H1 (cell line): ENCODE data around the gene CRYBB3. TPM values are rescaled to one million over a fixed set of nuclear protein-coding genes. Genes with fewer than 3 reads are reported as not detected.

Experiments used
- CTCF ChIA-PET: fragments of 300-600 bp; sonication (Branson Sonifier 250); formaldehyde crosslinking; loops from one replicate; lab custom pipeline; 2021; ENCODE audit not compliant: partially characterized antibody; lab: Charles Lee
- POLR2A ChIA-PET: fragments of 300-600 bp; sonication (Branson Sonifier 250); formaldehyde crosslinking; loops from one replicate; lab custom pipeline; 2021; ENCODE audit warnings: inconsistent platforms; ENCODE audit not compliant: partially characterized antibody; lab: Charles Lee
- DNase-seq, 2 experiments: peaks; one replicate each; pipeline versions ENCODE4 v3.0.0 to v3.0.0-alpha.2; 2010 to 2022; ENCODE audit warnings: low spot score in 2 of 2, low read depth in 1 of 2, mixed read lengths in 1 of 2
- FAIRE-seq: peaks from 2 replicates; lab custom pipeline; 2011; peaks lifted over from hg19 to GRCh38; lab: Jason Lieb, UNC
- H2AFZ ChIP-seq: 2 replicates; pipeline ENCODE4 v1.8.1; 2012; ENCODE audit warnings: low read length, inconsistent platforms
- H2AK5ac ChIP-seq: 2 replicates; pipeline ENCODE4 v1.6.1; 2013; ENCODE audit warnings: low read depth, low read length
- H2BK120ac ChIP-seq: replicated peaks from 2 replicates; pipeline ENCODE3; 2013; ENCODE audit warnings: low read depth, low read length, inconsistent platforms
- H2BK12ac ChIP-seq: 2 replicates; pipeline ENCODE4 v1.6.1; 2013; ENCODE audit warnings: low read depth, low read length
- H2BK15ac ChIP-seq: 2 replicates; pipeline ENCODE4 v1.6.1; 2013; ENCODE audit warnings: low read length
- H2BK20ac ChIP-seq: 2 replicates; pipeline ENCODE4 v1.6.1; 2013; ENCODE audit warnings: low read length
- H2BK5ac ChIP-seq: 2 replicates; pipeline ENCODE4 v1.6.1; 2013; ENCODE audit warnings: low read depth, low read length
- H3K14ac ChIP-seq: 2 replicates; pipeline ENCODE4 v1.6.1; 2013; ENCODE audit warnings: inconsistent platforms; ENCODE audit not compliant: insufficient read length
- H3K18ac ChIP-seq: 2 replicates; pipeline ENCODE4 v1.6.1; 2013; ENCODE audit warnings: low read length; ENCODE audit errors: extremely low read depth
- H3K23ac ChIP-seq: 2 replicates; pipeline ENCODE4 v1.6.1; 2013; ENCODE audit warnings: inconsistent platforms; ENCODE audit not compliant: insufficient read length
- H3K23me2 ChIP-seq: 2 replicates; pipeline ENCODE4 v1.6.1; 2013; ENCODE audit warnings: low read depth, low read length
- H3K27ac ChIP-seq: 2 replicates; pipeline ENCODE4 v1.6.1; 2011; ENCODE audit warnings: low read depth, low read length, inconsistent platforms
- H3K27me3 ChIP-seq, 4 experiments: replicated peaks in 1 of 4; 1 replicate in 1 of 4; 2 replicates in 3 of 4; pipeline versions ENCODE4 v1.6.1 to v1.8.1; 2011 to 2013; ENCODE audit warnings: low read length in 3 of 4, mild to moderate bottlenecking in 3 of 4, inconsistent platforms in 2 of 4, mixed read lengths in 2 of 4, moderate library complexity in 1 of 4; ENCODE audit not compliant: control insufficient read depth in 3 of 4, insufficient read depth in 3 of 4; ENCODE audit errors: extremely low read depth in 1 of 4
- H3K36me3 ChIP-seq, 4 experiments: 2 replicates each; pipeline versions ENCODE4 v1.6.1 to v1.8.1; 2011 to 2013; ENCODE audit warnings: mild to moderate bottlenecking in 4 of 4, low read length in 3 of 4, moderate library complexity in 2 of 4, control low read depth in 1 of 4, inconsistent platforms in 1 of 4; ENCODE audit not compliant: insufficient read depth in 4 of 4, control insufficient read depth in 2 of 4
- H3K4ac ChIP-seq: replicated peaks from 2 replicates; pipeline ENCODE3; 2013; ENCODE audit warnings: low read length, low read depth, mixed read lengths, inconsistent platforms; ENCODE audit not compliant: insufficient read length
- H3K4me1 ChIP-seq, 4 experiments: replicated peaks in 1 of 4; 1 replicate in 1 of 4; 2 replicates in 3 of 4; pipeline versions ENCODE4 v1.6.1 to v1.8.1; 2011 to 2013; ENCODE audit warnings: low read length in 3 of 4, inconsistent platforms in 2 of 4, mixed read lengths in 1 of 4; ENCODE audit not compliant: insufficient read depth in 4 of 4, control insufficient read depth in 3 of 4
- H3K4me2 ChIP-seq, 2 experiments: 2 replicates each; pipeline versions ENCODE4 v1.6.1 to v1.8.1; 2011 to 2013; ENCODE audit warnings: low read depth in 2 of 2, low read length in 2 of 2, control low read depth in 1 of 2, inconsistent platforms in 1 of 2, mild to moderate bottlenecking in 1 of 2; ENCODE audit not compliant: insufficient read depth in 1 of 2
- H3K4me3 ChIP-seq, 4 experiments: fragments of 200-600, 300-600 bp in 1 of 4; sonication (generic), shearing (Covaris generic), sonication (Bioruptor Twin) in 1 of 4; 2 replicates each; pipeline versions ENCODE4 v1.5.1 to v1.8.1; 2011 to 2016; ENCODE audit warnings: low read length in 4 of 4, low read depth in 3 of 4, control low read depth in 2 of 4, inconsistent platforms in 2 of 4, mild to moderate bottlenecking in 2 of 4, mixed read lengths in 1 of 4, moderate library complexity in 1 of 4; ENCODE audit not compliant: insufficient read depth in 2 of 4; ENCODE audit errors: extremely low read depth in 1 of 4
- H3K56ac ChIP-seq: replicated peaks from 2 replicates; pipeline ENCODE3; 2013; ENCODE audit warnings: low read depth, mild to moderate bottlenecking, mixed read lengths, low read length, inconsistent platforms; ENCODE audit not compliant: insufficient read length
- H3K79me1 ChIP-seq: 2 replicates; pipeline ENCODE4 v1.6.1; 2013; ENCODE audit warnings: low read depth, low read length, control low read depth
- H3K79me2 ChIP-seq, 2 experiments: 2 replicates each; pipeline versions ENCODE4 v1.6.1 to v1.8.1; 2012 to 2013; ENCODE audit warnings: low read length in 2 of 2, mild to moderate bottlenecking in 2 of 2, inconsistent platforms in 1 of 2; ENCODE audit not compliant: insufficient read depth in 2 of 2, control insufficient read depth in 1 of 2
- H3K9ac ChIP-seq, 4 experiments: replicated peaks in 1 of 4; 1 replicate in 1 of 4; 2 replicates in 3 of 4; pipeline versions ENCODE4 v1.6.1 to v1.8.1; 2011 to 2013; ENCODE audit warnings: low read depth in 3 of 4, low read length in 3 of 4, control low read depth in 2 of 4, mild to moderate bottlenecking in 2 of 4, moderate library complexity in 2 of 4, inconsistent platforms in 1 of 4; ENCODE audit errors: extremely low read depth in 1 of 4
- H3K9me3 ChIP-seq, 2 experiments: 2 replicates each; pipeline versions ENCODE4 v1.6.1 to v1.8.1; 2012 to 2013; ENCODE audit warnings: mild to moderate bottlenecking in 2 of 2, moderate library complexity in 2 of 2, control low read depth in 1 of 2, inconsistent platforms in 1 of 2, low read depth in 1 of 2, low read length in 1 of 2, mixed read lengths in 1 of 2; ENCODE audit not compliant: insufficient read depth in 2 of 2
- H4K20me1 ChIP-seq, 2 experiments: replicated peaks in 1 of 2; 2 replicates each; pipeline versions ENCODE3 to v1.8.1; 2011 to 2013; ENCODE audit warnings: inconsistent platforms in 2 of 2, low read length in 2 of 2, mild to moderate bottlenecking in 1 of 2; ENCODE audit not compliant: insufficient read depth in 2 of 2, control insufficient read depth in 1 of 2
- H4K5ac ChIP-seq: 2 replicates; pipeline ENCODE4 v1.6.1; 2013; ENCODE audit warnings: low read length, low read depth, mixed read lengths, inconsistent platforms; ENCODE audit not compliant: insufficient read length
- H4K8ac ChIP-seq: 2 replicates; pipeline ENCODE4 v1.8.0; 2013; ENCODE audit warnings: mild to moderate bottlenecking, moderate library complexity, low read length, inconsistent platforms; ENCODE audit not compliant: insufficient read depth; ENCODE audit errors: extremely low read depth
- H4K91ac ChIP-seq: replicated peaks from 2 replicates; pipeline ENCODE3; 2013; ENCODE audit warnings: low read length, mixed read lengths, inconsistent platforms; ENCODE audit not compliant: insufficient read length
- CEBPB ChIP-seq: IDR thresholded peaks from 2 replicates; pipeline ENCODE4 v1.6.1; 2012; ENCODE audit warnings: low read depth, low read length
- MAX ChIP-seq: IDR thresholded peaks from 2 replicates; pipeline ENCODE4 v1.6.1; 2012; ENCODE audit warnings: inconsistent platforms
- RAD21 ChIP-seq, 2 experiments: IDR thresholded peaks in 1 of 2; conservative IDR thresholded peaks in 1 of 2; 2 replicates each; pipeline ENCODE4 v1.6.1; 2011; ENCODE audit warnings: low read depth in 2 of 2, low read length in 2 of 2, improper control_type of control experiment in 1 of 2, inconsistent platforms in 1 of 2, mild to moderate bottlenecking in 1 of 2, moderate library complexity in 1 of 2
- TCF12 ChIP-seq: IDR thresholded peaks from 2 replicates; pipeline ENCODE4 v1.6.1; 2011; ENCODE audit warnings: low read depth, mild to moderate bottlenecking, low read length
- WGBS, 2 experiments: shearing (Covaris generic) in 1 of 2; methylation state at CpG; one replicate each; pipeline versions ENCODE4 v1.1.6 to v1.1.7; 2013 to 2015; ENCODE audit warnings: low lambda C conversion rate in 2 of 2, mixed read lengths in 2 of 2, inconsistent platforms in 1 of 2, low coverage in 1 of 2, missing lambda C conversion rate in 1 of 2; ENCODE audit not compliant: insufficient replicate concordance in 2 of 2, insufficient coverage in 1 of 2, insufficient read length in 1 of 2; ENCODE audit errors: extremely low coverage in 1 of 2, missing lambda C conversion rate in 1 of 2; 5-methylcytosine and 5-hydroxymethylcytosine counted together
- polyA plus RNA-seq, 7 experiments: library from polyadenylated mRNA; depleted of rRNA in 3 of 7; stranded (reverse) in 5 of 7; unstranded in 2 of 7; fragments of >200 nt in 5 of 7; fragments of 200-250 nt in 2 of 7; gene quantifications; 1 replicate in 5 of 7; 2 replicates in 1 of 7; 4 replicates in 1 of 7; pipeline versions ENCODE4 v1.2.1 to v1.2.3, GENCODE V29; 2011 to 2013; ENCODE audit warnings: missing spikeins in 2 of 7, mixed read lengths in 2 of 7
- total RNA-seq: library from RNA; stranded (reverse); fragmentation: NEBNext Ultra II Directional; extraction: Animal tissue kit (Norgen Biotek cat#: 25700); gene quantifications from 2 replicates; pipeline ENCODE4 v1.2.1, GENCODE V29; 2021
- TF ChIP-seq, protein P1 (sequence below), 3 experiments: IDR thresholded peaks; 1 replicate in 2 of 3; 2 replicates in 1 of 3; pipeline versions ENCODE4 v1.5.1 to v1.6.1; 2011; ENCODE audit warnings: low read length in 3 of 3, mild to moderate bottlenecking in 3 of 3, inconsistent platforms in 2 of 3, low read depth in 1 of 3, moderate library complexity in 1 of 3; ENCODE audit not compliant: insufficient read depth in 1 of 3; ENCODE audit errors: control extremely low read depth in 1 of 3

Gene CRYBB3
- total and polyA plus RNA-seq, 2 of the 8 experiments (the other 6 are each of a cell fraction or from before 2014, with no cell fraction given): 0.44 to 0.58 TPM

GRCh38 chr22:25237503-25237902 is 37.8 kb downstream of the CRYBB3 start:
- TF ChIP-seq RAD21 (IDR thresholded peaks at IDR 0.05 in 1 of 2, conservative IDR thresholded peaks at IDR 0.05 in 1 of 2; ENCODE audit: low read depth in 2 of 2, low read length in 2 of 2): peak; percentile 50 to 65
- no peak for TF ChIP-seq TCF12
- TF ChIP-seq CEBPB: no peak
- TF ChIP-seq MAX: no peak
- TF ChIP-seq, protein P1, sequence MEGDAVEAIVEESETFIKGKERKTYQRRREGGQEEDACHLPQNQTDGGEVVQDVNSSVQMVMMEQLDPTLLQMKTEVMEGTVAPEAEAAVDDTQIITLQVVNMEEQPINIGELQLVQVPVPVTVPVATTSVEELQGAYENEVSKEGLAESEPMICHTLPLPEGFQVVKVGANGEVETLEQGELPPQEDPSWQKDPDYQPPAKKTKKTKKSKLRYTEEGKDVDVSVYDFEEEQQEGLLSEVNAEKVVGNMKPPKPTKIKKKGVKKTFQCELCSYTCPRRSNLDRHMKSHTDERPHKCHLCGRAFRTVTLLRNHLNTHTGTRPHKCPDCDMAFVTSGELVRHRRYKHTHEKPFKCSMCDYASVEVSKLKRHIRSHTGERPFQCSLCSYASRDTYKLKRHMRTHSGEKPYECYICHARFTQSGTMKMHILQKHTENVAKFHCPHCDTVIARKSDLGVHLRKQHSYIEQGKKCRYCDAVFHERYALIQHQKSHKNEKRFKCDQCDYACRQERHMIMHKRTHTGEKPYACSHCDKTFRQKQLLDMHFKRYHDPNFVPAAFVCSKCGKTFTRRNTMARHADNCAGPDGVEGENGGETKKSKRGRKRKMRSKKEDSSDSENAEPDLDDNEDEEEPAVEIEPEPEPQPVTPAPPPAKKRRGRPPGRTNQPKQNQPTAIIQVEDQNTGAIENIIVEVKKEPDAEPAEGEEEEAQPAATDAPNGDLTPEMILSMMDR (IDR thresholded peaks at IDR 0.05; ENCODE audit: control extremely low read depth in 1 of 3, insufficient read depth in 1 of 3, low read depth in 1 of 3, low read length in 3 of 3): peak; percentile 35 to 47 (median 43); a peak in 3 of 4 replicates
- TF ChIP-seq, all 59 proteins: peak for 2
- Histone ChIP-seq H2BK120ac (no peak overlapping the region), H3K23me2 (no peaks in the 10 kb centered on the region), H4K91ac (no peak overlapping the region), H2BK20ac (no peak overlapping the region), H3K79me1 (no peaks in the 10 kb centered on the region), H3K9me3 (no peaks in the 10 kb centered on the region), H3K18ac (no peak overlapping the region), H4K5ac (no peak overlapping the region), H2BK15ac (no peak overlapping the region), H3K4ac (no peak overlapping the region), H3K14ac (no peak overlapping the region), H3K27me3 (no peaks in the 10 kb centered on the region), H3K79me2 (no peaks in the 10 kb centered on the region), H3K23ac (no peak overlapping the region), H3K56ac (no peak overlapping the region), H2BK12ac (no peak overlapping the region), H3K27ac (no peak overlapping the region), H2BK5ac (no peak overlapping the region), H2AFZ (no peak overlapping the region), H3K4me2 (no peak overlapping the region), H3K4me3 (no peak overlapping the region), H2AK5ac (no peak overlapping the region), H3K4me1 (no peaks in the 10 kb centered on the region; a peak in 1 of 7 replicates), H3K36me3 (no peaks in the 10 kb centered on the region), H3K9ac (no peak overlapping the region), H4K20me1 (no peaks in the 10 kb centered on the region), H4K8ac (peak overlapping the region; percentile 8; the same call in 1 of the 2 replicates)
- POLR2A ChIA-PET: interaction anchor here (0.9 to 1.3 kb wide), 2 partner anchors 46 to 97 kb away, joined by 3 read pairs; no protein-coding TSS in a partner anchor
- CTCF ChIA-PET: interaction anchor here (0.6 to 2.0 kb wide), 4 partner anchors 19 to 114 kb away, joined by 3 to 10 read pairs (median 4); no protein-coding TSS in a partner anchor
- WGBS, 2 experiments: 82% methylated on average over 4 of the region's 4 CpGs; no CpG with 5 or more reads in 1 of the 2 experiments
- FAIRE-seq: no peak
- peak in 1 of 2 experiments; percentile 49 for DNase-seq
